ENCODE results near the gene LDLRAP1.
"Not testable (repeated sequence)": the region's sequence is repeated elsewhere in the genome, so short reads cannot be mapped to it uniquely, and the experiment has no call there.

- TF ChIP-seq CTCF (conservative IDR thresholded peaks at IDR 0.05; ENCODE audit: low read depth, low read length); POLR2A (IDR thresholded peaks at IDR 0.05; ENCODE audit: low read depth, low read length); NFE2L2 (IDR thresholded peaks at IDR 0.05; ENCODE audit: low read depth, low read length); MXI1 (IDR thresholded peaks at IDR 0.05; ENCODE audit: borderline replicate concordance, low read depth, low read length); USF2 (IDR thresholded peaks at IDR 0.05; ENCODE audit: low read depth, low read length); MAFK (IDR thresholded peaks at IDR 0.05; ENCODE audit: low read depth, low read length); BHLHE40 (IDR thresholded peaks at IDR 0.05; ENCODE audit: low read depth, low read length); CEBPB (IDR thresholded peaks at IDR 0.05; ENCODE audit: low read depth, low read length); RAD21 (IDR thresholded peaks at IDR 0.05; ENCODE audit: low read length): not testable (repeated sequence)
Measured at GRCh38 chr1:25600971-25601699, 57.7 kb downstream of the LDLRAP1 start.
